AG04449 (cell line): Measurements from ENCODE around the gene CYP1A1.

ENCODE experiments used
- CTCF ChIA-PET: fragments of 350-600 bp; formaldehyde crosslinking; extraction: SDS; loops from one replicate; lab custom pipeline; 2021; ENCODE audit warnings: antibody characterized with exemption; lab: Yijun Ruan, JAX
- POLR2A ChIA-PET: fragments of 400-600, 350-600 bp; formaldehyde crosslinking; extraction: SDS; loops from one replicate; lab custom pipeline; 2020; ENCODE audit warnings: antibody characterized with exemption, inconsistent platforms; lab: Yijun Ruan, JAX
- DNase-seq: peaks from one replicate; pipeline ENCODE4 v3.0.0-alpha.2; 2010; ENCODE audit warnings: low read depth, low spot score
- H3K4me3 ChIP-seq: 2 replicates; pipeline ENCODE4 v1.5.1; 2011; ENCODE audit warnings: low read depth, mild to moderate bottlenecking, control low read depth, low read length
- TF ChIP-seq, protein P1 (sequence below): IDR thresholded peaks from one replicate; pipeline ENCODE4 v1.5.1; 2011; ENCODE audit warnings: mild to moderate bottlenecking, moderate library complexity, low read length, control low read depth, inconsistent platforms; ENCODE audit not compliant: insufficient read depth; ENCODE audit errors: missing control alignments

Gene CYP1A1

GRCh38 chr15:74674161-74674560 is 51.2 kb downstream of the CYP1A1 start:
- CTCF ChIA-PET = no interaction called here
- no peak for DNase-seq
- TF ChIP-seq, protein P1, sequence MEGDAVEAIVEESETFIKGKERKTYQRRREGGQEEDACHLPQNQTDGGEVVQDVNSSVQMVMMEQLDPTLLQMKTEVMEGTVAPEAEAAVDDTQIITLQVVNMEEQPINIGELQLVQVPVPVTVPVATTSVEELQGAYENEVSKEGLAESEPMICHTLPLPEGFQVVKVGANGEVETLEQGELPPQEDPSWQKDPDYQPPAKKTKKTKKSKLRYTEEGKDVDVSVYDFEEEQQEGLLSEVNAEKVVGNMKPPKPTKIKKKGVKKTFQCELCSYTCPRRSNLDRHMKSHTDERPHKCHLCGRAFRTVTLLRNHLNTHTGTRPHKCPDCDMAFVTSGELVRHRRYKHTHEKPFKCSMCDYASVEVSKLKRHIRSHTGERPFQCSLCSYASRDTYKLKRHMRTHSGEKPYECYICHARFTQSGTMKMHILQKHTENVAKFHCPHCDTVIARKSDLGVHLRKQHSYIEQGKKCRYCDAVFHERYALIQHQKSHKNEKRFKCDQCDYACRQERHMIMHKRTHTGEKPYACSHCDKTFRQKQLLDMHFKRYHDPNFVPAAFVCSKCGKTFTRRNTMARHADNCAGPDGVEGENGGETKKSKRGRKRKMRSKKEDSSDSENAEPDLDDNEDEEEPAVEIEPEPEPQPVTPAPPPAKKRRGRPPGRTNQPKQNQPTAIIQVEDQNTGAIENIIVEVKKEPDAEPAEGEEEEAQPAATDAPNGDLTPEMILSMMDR = no peak
- POLR2A ChIA-PET = no interaction called here
- H3K4me3 ChIP-seq = no peak overlapping the region

- ChIA-PET CTCF (interaction anchor here (0.8 to 1.7 kb wide), 2 partner anchors 9 to 99 kb away, joined by 3 to 4 read pairs; no protein-coding TSS in a partner anchor), POLR2A (interaction anchor here (0.6 kb wide), 1 partner anchor 13 kb away, joined by 3 read pairs; no protein-coding TSS in a partner anchor)
- TF ChIP-seq, protein P1 = no peak
- DNase-seq = no peak
- H3K4me3 ChIP-seq = no peak overlapping the region
Measured at GRCh38 chr15:74669627-74670026, 55.7 kb downstream of the CYP1A1 start.
